ENCODE measurements around the gene FBXO28. TPM values are rescaled to one million over a fixed set of nuclear protein-coding genes. Genes with fewer than 3 reads are reported as not detected.

FBXO28 gene
- total and polyA plus RNA-seq, 2 experiments from 2014 or later: 14.9 to 31.8 TPM

- H2AFZ ChIP-seq: no peak overlapping the region
- no peaks in the 10 kb centered on the region for H3K9me2 ChIP-seq (ENCODE audit: insufficient read depth)
- peaks cover 12% of the 10 kb centered on the region; the same call in 1 of the 2 replicates for H3K4me1 ChIP-seq (ENCODE audit: insufficient read depth)
- no peaks in the 10 kb centered on the region for H3K79me2 ChIP-seq (ENCODE audit: insufficient read depth)
- no peaks in the 10 kb centered on the region for H3K36me3 ChIP-seq (ENCODE audit: low read depth)
- no peak overlapping the region for H3K9ac ChIP-seq
- H3F3A ChIP-seq (ENCODE audit: insufficient read depth): peaks cover 6% of the 10 kb centered on the region; the same call in 1 of the 2 replicates
- no peak overlapping the region for H3K27ac ChIP-seq
- no peak for TF ChIP-seq EZH2 (IDR thresholded peaks at IDR 0.05; ENCODE audit: insufficient read depth, poor library complexity, severe bottlenecking)
- TF ChIP-seq EZH2phosphoT487 (IDR thresholded peaks at IDR 0.05; ENCODE audit: insufficient read depth, low read depth): no peak
- WGBS, 2 experiments (ENCODE audit: low coverage in 1 of 2, low lambda C conversion rate in 2 of 2, missing lambda C conversion rate in 2 of 2): 50 to 60% methylated on average over 4 of the region's 4 CpGs
- no peaks in the 10 kb centered on the region for H3K27me3 ChIP-seq (replicated peaks; ENCODE audit: insufficient read depth)
- in situ Hi-C loops (cut with MboI): no loop called here
- no peaks in the 10 kb centered on the region for H4K20me1 ChIP-seq (ENCODE audit: insufficient read depth)
- no peak for DNase-seq
- no peaks in the 10 kb centered on the region for H3K9me3 ChIP-seq (ENCODE audit: low read depth)
- H3K4me2 ChIP-seq (ENCODE audit: unreplicated experiment): no peak overlapping the region
- H3K4me3 ChIP-seq: no peak overlapping the region
These were observed 31.8 kb upstream of the FBXO28 start for GRCh38 chr1:224082146-224082545.

- H3K9ac ChIP-seq: no peak overlapping the region
- DNase-seq: no peak
- H3K79me2 ChIP-seq (ENCODE audit: insufficient read depth): no peaks in the 10 kb centered on the region
- peaks cover 9% of the 10 kb centered on the region; the same call in 1 of the 2 replicates for H3K4me1 ChIP-seq (ENCODE audit: insufficient read depth)
- 72% methylated on average over 4 of the region's 4 CpGs for WGBS, 2 experiments (ENCODE audit: low coverage in 1 of 2, low lambda C conversion rate in 2 of 2, missing lambda C conversion rate in 2 of 2)
- H3K27me3 ChIP-seq (replicated peaks; ENCODE audit: insufficient read depth): no peaks in the 10 kb centered on the region
- in situ Hi-C loops (cut with MboI): no loop called here
- H3K4me3 ChIP-seq: no peak overlapping the region
- H3K9me3 ChIP-seq (ENCODE audit: low read depth): no peaks in the 10 kb centered on the region
- no peak overlapping the region for H3K4me2 ChIP-seq (ENCODE audit: unreplicated experiment)
- H2AFZ ChIP-seq: no peak overlapping the region
- TF ChIP-seq EZH2 (IDR thresholded peaks at IDR 0.05; ENCODE audit: insufficient read depth, poor library complexity, severe bottlenecking) (no peak), EZH2phosphoT487 (IDR thresholded peaks at IDR 0.05; ENCODE audit: insufficient read depth, low read depth) (no peak)
- H4K20me1 ChIP-seq (ENCODE audit: insufficient read depth): no peaks in the 10 kb centered on the region
- H3K9me2 ChIP-seq (ENCODE audit: insufficient read depth): no peaks in the 10 kb centered on the region
- H3F3A ChIP-seq (ENCODE audit: insufficient read depth): peaks cover 6% of the 10 kb centered on the region; the same call in 1 of the 2 replicates
- H3K27ac ChIP-seq: no peak overlapping the region
- H3K36me3 ChIP-seq (ENCODE audit: low read depth): no peaks in the 10 kb centered on the region
These were observed 29.0 kb upstream of the FBXO28 start for GRCh38 chr1:224084867-224085266.

- Histone ChIP-seq H3F3A (ENCODE audit: insufficient read depth) (peaks cover 4% of the 10 kb centered on the region; the same call in 1 of the 2 replicates), H3K4me1 (ENCODE audit: insufficient read depth) (peaks cover 2% of the 10 kb centered on the region; the same call in 1 of the 2 replicates), H3K4me2 (ENCODE audit: unreplicated experiment) (no peak overlapping the region), H4K20me1 (ENCODE audit: insufficient read depth) (no peaks in the 10 kb centered on the region), H3K27me3 (replicated peaks; ENCODE audit: insufficient read depth) (no peaks in the 10 kb centered on the region), H3K27ac (no peak overlapping the region), H3K9ac (no peak overlapping the region), H3K9me3 (ENCODE audit: low read depth) (no peaks in the 10 kb centered on the region), H3K36me3 (ENCODE audit: low read depth) (no peaks in the 10 kb centered on the region), H2AFZ (no peak overlapping the region), H3K4me3 (no peak overlapping the region), H3K79me2 (ENCODE audit: insufficient read depth) (no peaks in the 10 kb centered on the region), H3K9me2 (ENCODE audit: insufficient read depth) (no peaks in the 10 kb centered on the region)
- no peak for TF ChIP-seq EZH2 (IDR thresholded peaks at IDR 0.05; ENCODE audit: insufficient read depth, poor library complexity, severe bottlenecking)
- no peak for TF ChIP-seq EZH2phosphoT487 (IDR thresholded peaks at IDR 0.05; ENCODE audit: insufficient read depth, low read depth)
- in situ Hi-C loops (cut with MboI): no loop called here
- DNase-seq: no peak
- 82 to 84% methylated on average over 3 to 4 of the region's 4 CpGs for WGBS, 2 experiments (ENCODE audit: low coverage in 1 of 2, low lambda C conversion rate in 2 of 2, missing lambda C conversion rate in 2 of 2)
These were observed 28.3 kb upstream of the FBXO28 start for GRCh38 chr1:224085421-224086108.

- Histone ChIP-seq H3K79me2 (ENCODE audit: insufficient read depth) (no peaks in the 10 kb centered on the region), H3K9me3 (ENCODE audit: low read depth) (no peaks in the 10 kb centered on the region), H3K4me3 (no peak overlapping the region), H4K20me1 (ENCODE audit: insufficient read depth) (no peaks in the 10 kb centered on the region), H3K4me1 (ENCODE audit: insufficient read depth) (no peaks in the 10 kb centered on the region), H3K9me2 (ENCODE audit: insufficient read depth) (no peaks in the 10 kb centered on the region), H3K27me3 (replicated peaks; ENCODE audit: insufficient read depth) (no peaks in the 10 kb centered on the region), H3K4me2 (ENCODE audit: unreplicated experiment) (no peak overlapping the region), H3K27ac (no peak overlapping the region), H2AFZ (no peak overlapping the region), H3K9ac (no peak overlapping the region), H3K36me3 (ENCODE audit: low read depth) (no peaks in the 10 kb centered on the region), H3F3A (ENCODE audit: insufficient read depth) (no peaks in the 10 kb centered on the region)
- in situ Hi-C loops (cut with MboI): no loop called here
- WGBS, 2 experiments (ENCODE audit: low coverage in 1 of 2, low lambda C conversion rate in 2 of 2, missing lambda C conversion rate in 2 of 2): 35 to 50% methylated on average over 2 of the region's 2 CpGs
- TF ChIP-seq EZH2phosphoT487 (IDR thresholded peaks at IDR 0.05; ENCODE audit: insufficient read depth, low read depth) (no peak), EZH2 (IDR thresholded peaks at IDR 0.05; ENCODE audit: insufficient read depth, poor library complexity, severe bottlenecking) (no peak)
- no peak for DNase-seq
These were observed 26.6 kb upstream of the FBXO28 start for GRCh38 chr1:224087286-224087794.
